K562 (cell line): ENCODE measurements around the gene NMNAT3. TPM values are rescaled to one million over a fixed set of nuclear protein-coding genes. Genes with fewer than 3 reads are reported as not detected.

Source experiments
- ATAC-seq: fragments of 200-7000 bp; cut with Tn5 transposase; 3 replicates; pipeline ENCODE4 v1.9.1; 2020; ENCODE audit warnings: moderate library complexity
- BruUV-seq: library from RNA; stranded (reverse); fragments of 400-500 nt; replicated peaks from 2 replicates; lab custom pipeline; 2021; lab: Mats Ljungman, UMichigan
- CTCF ChIA-PET: fragments of 300-600 bp; formaldehyde crosslinking; extraction: SDS; loops from one replicate; lab custom pipeline; 2021; ENCODE audit warnings: low intra/inter-chr PET ratio; lab: Yijun Ruan, JAX
- POLR2A ChIA-PET: fragments of 300-600, 350-650 bp; sonication (Branson Sonifier 250); formaldehyde crosslinking; extraction: SDS; loops from one replicate; lab custom pipeline; 2021; ENCODE audit warnings: antibody characterized with exemption, inconsistent platforms; lab: Yijun Ruan, JAX
- DNase-seq, 4 experiments: peaks; one replicate each; pipeline versions ENCODE4 v3.0.0 to v3.0.0-alpha.2; 2011 to 2018; ENCODE audit warnings: low spot score in 3 of 4, mixed read lengths in 3 of 4; ENCODE audit errors: extremely low read depth in 1 of 4
- FAIRE-seq: peaks from 2 replicates; lab custom pipeline; 2011; peaks lifted over from hg19 to GRCh38; lab: Jason Lieb, UNC
- H2AFZ ChIP-seq: 2 replicates; pipeline ENCODE4 v1.6.0; 2011; ENCODE audit warnings: low read depth, low read length, control low read depth, inconsistent platforms
- H3K27ac ChIP-seq: fragments of 200-600 bp; 3 replicates; pipeline ENCODE4 v1.8.0; 2011; ENCODE audit warnings: low read depth, mild to moderate bottlenecking, control low read depth, inconsistent platforms, low read length, moderate library complexity, mixed read lengths; ENCODE audit errors: extremely low read depth
- H3K27me3 ChIP-seq, 2 experiments: fragments of 300-600 bp in 1 of 2; 2 replicates in 1 of 2; 3 replicates in 1 of 2; pipeline versions ENCODE4 v1.6.0 to v1.8.0; 2011; ENCODE audit warnings: inconsistent platforms in 2 of 2, low read length in 2 of 2, mild to moderate bottlenecking in 1 of 2, mixed read lengths in 1 of 2, moderate library complexity in 1 of 2; ENCODE audit not compliant: control insufficient read depth in 2 of 2, insufficient read depth in 2 of 2
- H3K36me3 ChIP-seq: fragments of 300-600 bp; 3 replicates; pipeline ENCODE4 v1.8.0; 2011; ENCODE audit warnings: mild to moderate bottlenecking, low read length, inconsistent platforms; ENCODE audit not compliant: control insufficient read depth, insufficient read depth
- H3K4me1 ChIP-seq, 2 experiments: fragments of 200-600 bp in 1 of 2; replicated peaks in 1 of 2; 2 replicates in 1 of 2; 3 replicates in 1 of 2; pipeline versions ENCODE4 v1.5.1 to v1.8.0; 2011; ENCODE audit warnings: inconsistent platforms in 2 of 2, low read length in 2 of 2, mild to moderate bottlenecking in 1 of 2, mixed read lengths in 1 of 2, moderate library complexity in 1 of 2; ENCODE audit not compliant: control insufficient read depth in 2 of 2, insufficient read depth in 2 of 2
- H3K4me2 ChIP-seq: 2 replicates; pipeline ENCODE4 v1.6.1; 2011; ENCODE audit warnings: low read length, control low read depth, inconsistent platforms, mixed read lengths; ENCODE audit not compliant: insufficient read depth
- H3K4me3 ChIP-seq: fragments of 200-600 bp; sonication (generic), shearing (Covaris generic); 2 replicates; pipeline ENCODE4 v1.5.1; 2016; ENCODE audit warnings: control low read depth, inconsistent platforms
- H3K79me2 ChIP-seq: fragments of 200-600 bp; 3 replicates; pipeline ENCODE4 v1.8.0; 2011; ENCODE audit warnings: low read length, inconsistent platforms; ENCODE audit not compliant: control insufficient read depth, insufficient read depth
- H3K9ac ChIP-seq, 2 experiments: 2 replicates each; pipeline versions ENCODE4 v1.6.0 to v1.6.1; 2011; ENCODE audit warnings: low read depth in 2 of 2, low read length in 2 of 2, control low read depth in 1 of 2, inconsistent platforms in 1 of 2, mild to moderate bottlenecking in 1 of 2, mixed read lengths in 1 of 2; ENCODE audit not compliant: insufficient read depth in 1 of 2
- H3K9me1 ChIP-seq: one replicate; pipeline ENCODE4 v1.6.0; 2011; ENCODE audit warnings: inconsistent platforms, mild to moderate bottlenecking, low read length, moderate library complexity; ENCODE audit not compliant: control insufficient read depth, insufficient read depth
- H3K9me3 ChIP-seq: replicated peaks from 2 replicates; pipeline ENCODE4 v1.5.1; 2011; ENCODE audit warnings: low read depth, low read length, inconsistent platforms; ENCODE audit not compliant: control insufficient read depth, insufficient read depth
- H4K20me1 ChIP-seq: replicated peaks from 2 replicates; pipeline ENCODE4 v1.6.1; 2011; ENCODE audit warnings: low read length, inconsistent platforms, mixed read lengths; ENCODE audit not compliant: control insufficient read depth, insufficient read depth
- CBX2 ChIP-seq: fragments of 200-600 bp; sonication (generic); IDR thresholded peaks from one replicate; pipeline ENCODE4 v1.6.1; 2012; ENCODE audit warnings: mild to moderate bottlenecking, low read length, inconsistent platforms; ENCODE audit not compliant: insufficient read depth, poor library complexity, severe bottlenecking
- CBX3 ChIP-seq, 2 experiments: IDR thresholded peaks; 1 replicate in 1 of 2; 2 replicates in 1 of 2; pipeline ENCODE4 v1.6.1; 2012; ENCODE audit warnings: inconsistent platforms in 2 of 2, low read length in 2 of 2, borderline replicate concordance in 1 of 2, control low read depth in 1 of 2
- HNRNPH1 ChIP-seq: fragments of 200-400 bp; formaldehyde crosslinking; optimal IDR thresholded peaks from 2 replicates; pipeline ENCODE3; 2017; ENCODE audit warnings: low read depth, mild to moderate bottlenecking, low read length, moderate library complexity
- NR2F6 ChIP-seq: fragments of 450-650 bp; formaldehyde crosslinking; IDR thresholded peaks from 2 replicates; pipeline ENCODE4 v1.4.0; 2020; ENCODE audit warnings: mild to moderate bottlenecking
- PML ChIP-seq: IDR thresholded peaks from 2 replicates; pipeline ENCODE4 v1.6.1; 2012; ENCODE audit warnings: low read length, inconsistent platforms
- POU5F1 ChIP-seq: fragments of 150-350 bp; IDR thresholded peaks from 2 replicates; pipeline ENCODE4 v1.6.1; 2014; ENCODE audit warnings: borderline replicate concordance, low read length, low read depth, mild to moderate bottlenecking; ENCODE audit not compliant: partially characterized antibody
- PTRF ChIP-seq: fragments of 450-650 bp; IDR thresholded peaks from 2 replicates; pipeline ENCODE4 v1.6.1; 2016; ENCODE audit warnings: mild to moderate bottlenecking, missing genetic modification characterization, missing compliant biosample characterization
- TAF9B ChIP-seq: fragments of 450-650 bp; IDR thresholded peaks from 2 replicates; pipeline ENCODE4 v1.6.1; 2018; ENCODE audit warnings: mild to moderate bottlenecking; ENCODE audit not compliant: partially characterized antibody
- TAL1 ChIP-seq: fragments of 450-650 bp; IDR thresholded peaks from 2 replicates; pipeline ENCODE4 v1.6.1; 2016; ENCODE audit warnings: mild to moderate bottlenecking
- ZFP91 ChIP-seq: sonication (generic); formaldehyde crosslinking; IDR thresholded peaks from 2 replicates; pipeline ENCODE4 v1.8.0; 2022; ENCODE audit warnings: mild to moderate bottlenecking, missing genetic modification reagents
- ZKSCAN3 ChIP-seq: fragments of 250-450 bp; sonication (Bioruptor Pico); IDR thresholded peaks from 2 replicates; pipeline ENCODE4 v1.4.0; 2020
- ZNF668 ChIP-seq: fragments of 250-450 bp; sonication (Bioruptor Pico); IDR thresholded peaks from 2 replicates; pipeline ENCODE4 v1.8.0; 2022; ENCODE audit warnings: mild to moderate bottlenecking, inconsistent platforms
- WGBS: fragments of 100-300 bp; shearing (Covaris generic); methylation state at CpG from one replicate; pipeline ENCODE4 v1.1.6; 2016; ENCODE audit warnings: low coverage, mixed read lengths; ENCODE audit not compliant: insufficient coverage; ENCODE audit errors: missing lambda C conversion rate; 5-methylcytosine and 5-hydroxymethylcytosine counted together
- in situ Hi-C: fragments of 300-500 bp; cut with MboI; formaldehyde crosslinking; loops from 4 replicates; pipeline ENCODE4 v1.15.0; 2018; ENCODE audit warnings: inconsistent platforms, mixed read lengths
- intact Hi-C: fragments of 100-400 bp; cut with micrococcal nuclease; formaldehyde crosslinking; loops from 2 replicates; pipeline ENCODE4 v1.14.2; 2022
- polyA plus RNA-seq, 8 experiments: library from polyadenylated mRNA; depleted of rRNA in 4 of 8; stranded (reverse) in 5 of 8; unstranded in 3 of 8; fragments of >200 nt; fragmentation: Nextera tagmentation in 2 of 8; fragmentation: Illumina TruSeq in 1 of 8; extraction: Ambion mirVana in 2 of 8; extraction: Trizol in 1 of 8; gene quantifications; 2 replicates each; pipeline versions ENCODE4 v1.2.1 to v1.2.3, GENCODE V29; 2011 to 2014; ENCODE audit warnings: inconsistent platforms in 1 of 8, missing spikeins in 1 of 8
- total RNA-seq, 7 experiments: library from RNA; depleted of rRNA in 6 of 7; stranded (reverse); fragments of >200 nt in 6 of 7; fragmentation: Illumina TruSeq in 2 of 7; extraction: Trizol in 2 of 7; gene quantifications; 2 replicates each; pipeline versions ENCODE4 v1.2.1 to v1.2.3, GENCODE V29; 2011 to 2021; ENCODE audit warnings: low replicate concordance in 1 of 7
- TF ChIP-seq, protein P1 (sequence below): fragments of 200-800 bp; sonication (Bioruptor generic); IDR thresholded peaks from 2 replicates; pipeline ENCODE4 v1.6.1; 2017; ENCODE audit warnings: missing genetic modification characterization, missing compliant biosample characterization
- TF ChIP-seq, protein P2 (sequence below): fragments of 450-650 bp; formaldehyde crosslinking; IDR thresholded peaks from 2 replicates; pipeline ENCODE4 v1.4.0; 2020; ENCODE audit warnings: mild to moderate bottlenecking, mixed read lengths
- TF ChIP-seq, protein P3 (sequence below): sonication (generic); formaldehyde crosslinking; IDR thresholded peaks from 2 replicates; pipeline ENCODE4 v1.8.1; 2023; ENCODE audit warnings: mild to moderate bottlenecking, missing genetic modification reagents
- TF ChIP-seq, protein P4 (sequence below): sonication (generic); formaldehyde crosslinking; IDR thresholded peaks from 2 replicates; pipeline ENCODE4 v1.8.0; 2023; ENCODE audit warnings: mild to moderate bottlenecking, missing genetic modification reagents

NMNAT3 gene
- total and polyA plus RNA-seq, 9 of the 15 experiments (the other 6 are each of a cell fraction or from before 2014, with no cell fraction given), result 2.3 to 12.5 (median 6.6) TPM

- WGBS, result 0% methylated on average over 3 of the region's 3 CpGs
- H4K20me1 ChIP-seq, result no peaks in the 10 kb centered on the region
- FAIRE-seq, result no peak
- no TSS peak for BruUV-seq
- H3K36me3 ChIP-seq, result no peaks in the 10 kb centered on the region
- intact Hi-C loops, result no loop called here
- H3K27ac ChIP-seq, result no peak overlapping the region
- no peaks in the 10 kb centered on the region for H3K4me1 ChIP-seq
- in situ Hi-C loops, result no loop called here
- H3K9me1 ChIP-seq, result no peaks in the 10 kb centered on the region
- H3K4me2 ChIP-seq, result no peak overlapping the region
- no peak overlapping the region for H2AFZ ChIP-seq
- no peak overlapping the region for H3K9ac ChIP-seq
- ChIA-PET POLR2A (no interaction called here), CTCF (no interaction called here)
- H3K4me3 ChIP-seq, result no peak overlapping the region
- DNase-seq, result no peak
- ATAC-seq, result no peak
- no peaks in the 10 kb centered on the region for H3K79me2 ChIP-seq
- no peaks in the 10 kb centered on the region; a peak in 1 of 5 replicates for H3K27me3 ChIP-seq
- no peaks in the 10 kb centered on the region for H3K9me3 ChIP-seq
- TF ChIP-seq, protein P1, sequence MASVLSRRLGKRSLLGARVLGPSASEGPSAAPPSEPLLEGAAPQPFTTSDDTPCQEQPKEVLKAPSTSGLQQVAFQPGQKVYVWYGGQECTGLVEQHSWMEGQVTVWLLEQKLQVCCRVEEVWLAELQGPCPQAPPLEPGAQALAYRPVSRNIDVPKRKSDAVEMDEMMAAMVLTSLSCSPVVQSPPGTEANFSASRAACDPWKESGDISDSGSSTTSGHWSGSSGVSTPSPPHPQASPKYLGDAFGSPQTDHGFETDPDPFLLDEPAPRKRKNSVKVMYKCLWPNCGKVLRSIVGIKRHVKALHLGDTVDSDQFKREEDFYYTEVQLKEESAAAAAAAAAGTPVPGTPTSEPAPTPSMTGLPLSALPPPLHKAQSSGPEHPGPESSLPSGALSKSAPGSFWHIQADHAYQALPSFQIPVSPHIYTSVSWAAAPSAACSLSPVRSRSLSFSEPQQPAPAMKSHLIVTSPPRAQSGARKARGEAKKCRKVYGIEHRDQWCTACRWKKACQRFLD (CRISPR knock-in tag), result no peak
- TF ChIP-seq, protein P2, sequence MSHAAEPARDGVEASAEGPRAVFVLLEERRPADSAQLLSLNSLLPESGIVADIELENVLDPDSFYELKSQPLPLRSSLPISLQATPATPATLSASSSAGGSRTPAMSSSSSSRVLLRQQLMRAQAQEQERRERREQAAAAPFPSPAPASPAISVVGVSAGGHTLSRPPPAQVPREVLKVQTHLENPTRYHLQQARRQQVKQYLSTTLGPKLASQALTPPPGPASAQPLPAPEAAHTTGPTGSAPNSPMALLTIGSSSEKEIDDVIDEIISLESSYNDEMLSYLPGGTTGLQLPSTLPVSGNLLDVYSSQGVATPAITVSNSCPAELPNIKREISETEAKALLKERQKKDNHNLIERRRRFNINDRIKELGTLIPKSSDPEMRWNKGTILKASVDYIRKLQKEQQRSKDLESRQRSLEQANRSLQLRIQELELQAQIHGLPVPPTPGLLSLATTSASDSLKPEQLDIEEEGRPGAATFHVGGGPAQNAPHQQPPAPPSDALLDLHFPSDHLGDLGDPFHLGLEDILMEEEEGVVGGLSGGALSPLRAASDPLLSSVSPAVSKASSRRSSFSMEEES (CRISPR knock-in tag), result no peak
- no peak for TF ChIP-seq ZNF668 (CRISPR knock-in tag)
- no peak for TF ChIP-seq NR2F6 (CRISPR knock-in tag)
- TF ChIP-seq, protein P3, sequence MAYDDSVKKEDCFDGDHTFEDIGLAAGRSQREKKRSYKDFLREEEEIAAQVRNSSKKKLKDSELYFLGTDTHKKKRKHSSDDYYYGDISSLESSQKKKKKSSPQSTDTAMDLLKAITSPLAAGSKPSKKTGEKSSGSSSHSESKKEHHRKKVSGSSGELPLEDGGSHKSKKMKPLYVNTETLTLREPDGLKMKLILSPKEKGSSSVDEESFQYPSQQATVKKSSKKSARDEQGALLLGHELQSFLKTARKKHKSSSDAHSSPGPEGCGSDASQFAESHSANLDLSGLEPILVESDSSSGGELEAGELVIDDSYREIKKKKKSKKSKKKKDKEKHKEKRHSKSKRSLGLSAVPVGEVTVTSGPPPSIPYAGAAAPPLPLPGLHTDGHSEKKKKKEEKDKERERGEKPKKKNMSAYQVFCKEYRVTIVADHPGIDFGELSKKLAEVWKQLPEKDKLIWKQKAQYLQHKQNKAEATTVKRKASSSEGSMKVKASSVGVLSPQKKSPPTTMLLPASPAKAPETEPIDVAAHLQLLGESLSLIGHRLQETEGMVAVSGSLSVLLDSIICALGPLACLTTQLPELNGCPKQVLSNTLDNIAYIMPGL (CRISPR knock-in tag), result no peak
- TF ChIP-seq ZKSCAN3, result no peak
- TF ChIP-seq POU5F1, result no peak
- no peak for TF ChIP-seq PTRF (tag)
- TF ChIP-seq, protein P4, sequence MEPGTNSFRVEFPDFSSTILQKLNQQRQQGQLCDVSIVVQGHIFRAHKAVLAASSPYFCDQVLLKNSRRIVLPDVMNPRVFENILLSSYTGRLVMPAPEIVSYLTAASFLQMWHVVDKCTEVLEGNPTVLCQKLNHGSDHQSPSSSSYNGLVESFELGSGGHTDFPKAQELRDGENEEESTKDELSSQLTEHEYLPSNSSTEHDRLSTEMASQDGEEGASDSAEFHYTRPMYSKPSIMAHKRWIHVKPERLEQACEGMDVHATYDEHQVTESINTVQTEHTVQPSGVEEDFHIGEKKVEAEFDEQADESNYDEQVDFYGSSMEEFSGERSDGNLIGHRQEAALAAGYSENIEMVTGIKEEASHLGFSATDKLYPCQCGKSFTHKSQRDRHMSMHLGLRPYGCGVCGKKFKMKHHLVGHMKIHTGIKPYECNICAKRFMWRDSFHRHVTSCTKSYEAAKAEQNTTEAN, result no peak
- no peak for TF ChIP-seq PML
- TF ChIP-seq TAL1, result no peak
- TF ChIP-seq TAF9B, result no peak
- no peak for TF ChIP-seq ZFP91
- TF ChIP-seq CBX2, result no peak
- no peak for TF ChIP-seq HNRNPH1
- no peak for TF ChIP-seq CBX3 (IDR thresholded peaks at IDR 0.05; ENCODE audit: borderline replicate concordance in 1 of 2, low read length in 2 of 2)
Measured at GRCh38 chr3:139695007-139695406, 17.2 kb upstream of the NMNAT3 start.
